ENCODE data around the gene SLC36A2. TPM values are rescaled to one million over a fixed set of nuclear protein-coding genes. Genes with fewer than 3 reads are reported as not detected.

The SLC36A2 gene
- total RNA-seq, 1 donor: not detected

GRCh38 chr5:151293624-151294023 lies 53.7 kb downstream of the SLC36A2 start:
- no peak for DNase-seq (ENCODE audit: low read depth)
- no peak for TF ChIP-seq CTCF (IDR thresholded peaks at IDR 0.05; ENCODE audit: insufficient read depth, low read length)
- no peak overlapping the region for H3K4me3 ChIP-seq (ENCODE audit: low read depth, low read length)

GRCh38 chr5:151288180-151288579 lies 59.2 kb downstream of the SLC36A2 start:
- no peak for DNase-seq (ENCODE audit: low read depth)

GRCh38 chr5:151286246-151286645 lies 61.1 kb downstream of the SLC36A2 start:
- TF ChIP-seq CTCF (IDR thresholded peaks at IDR 0.05; ENCODE audit: insufficient read depth, low read length): no peak
- no peak overlapping the region for H3K4me3 ChIP-seq (ENCODE audit: low read depth, low read length)
- DNase-seq (ENCODE audit: low read depth): no peak

More at GRCh38 chr5:151288180-151288579, 59.2 kb downstream of the SLC36A2 start:
- TF ChIP-seq CTCF (IDR thresholded peaks at IDR 0.05; ENCODE audit: insufficient read depth, low read length): no peak
- no peak overlapping the region for H3K4me3 ChIP-seq (ENCODE audit: low read depth, low read length)

GRCh38 chr5:151285683-151286082 lies 61.7 kb downstream of the SLC36A2 start:
- no peak overlapping the region for H3K4me3 ChIP-seq (ENCODE audit: low read depth, low read length)
- no peak for TF ChIP-seq CTCF (IDR thresholded peaks at IDR 0.05; ENCODE audit: insufficient read depth, low read length)

GRCh38 chr5:151284392-151284967 lies 62.9 kb downstream of the SLC36A2 start:
- no peak for TF ChIP-seq CTCF (IDR thresholded peaks at IDR 0.05; ENCODE audit: insufficient read depth, low read length)
- DNase-seq (ENCODE audit: low read depth): no peak
- H3K4me3 ChIP-seq (ENCODE audit: low read depth, low read length): no peak overlapping the region

More at GRCh38 chr5:151285683-151286082, 61.7 kb downstream of the SLC36A2 start:
- DNase-seq (ENCODE audit: low read depth): no peak

- no peak overlapping the region for H3K4me3 ChIP-seq (ENCODE audit: low read depth, low read length)
- no peak for DNase-seq (ENCODE audit: low read depth)
- TF ChIP-seq CTCF (IDR thresholded peaks at IDR 0.05; ENCODE audit: insufficient read depth, low read length): no peak
These were observed 64.1 kb downstream of the SLC36A2 start for GRCh38 chr5:151283120-151283825.
